ENCODE measurements around the gene HCFC2. TPM values are rescaled to one million over a fixed set of nuclear protein-coding genes. Genes with fewer than 3 reads are reported as not detected.

Gene HCFC2
- total RNA-seq, 2 donors from 2014 or later = 2.2 to 3.4 TPM

DNA sequence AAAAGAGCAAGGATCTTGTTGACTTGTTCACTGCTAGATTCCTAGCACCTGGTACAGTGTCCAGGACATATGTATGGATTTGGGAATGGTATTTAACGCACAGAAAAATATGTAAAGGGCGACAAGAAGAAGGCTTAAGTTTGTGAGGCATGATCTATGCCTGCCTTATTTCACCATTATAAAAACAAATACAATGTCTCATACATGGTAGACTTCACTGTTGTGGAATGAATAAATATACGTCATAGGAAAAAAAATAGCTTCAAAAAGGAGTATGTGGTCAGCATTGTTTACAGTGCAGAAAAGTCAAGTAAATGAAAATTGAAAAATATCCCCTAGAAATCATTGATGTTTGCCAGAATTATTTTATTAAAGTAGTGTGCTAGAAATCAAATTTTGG, 30.0 kb downstream of the HCFC2 start:
- Histone ChIP-seq H3K9me3 (ENCODE audit: control insufficient read depth, low read length) (no peaks in the 10 kb centered on the region), H3K27ac (ENCODE audit: low read depth, low read length) (no peak overlapping the region), H3K36me3 (ENCODE audit: control insufficient read depth, insufficient read depth, low read length) (peaks cover 21% of the 10 kb centered on the region), H3K4me3 (ENCODE audit: low read length) (no peak overlapping the region), H3K4me1 (ENCODE audit: control insufficient read depth, insufficient read depth, low read length) (no peaks in the 10 kb centered on the region), H3K9ac (ENCODE audit: extremely low read depth, low read length, poor library complexity, severe bottlenecking) (no peak overlapping the region), H3K27me3 (ENCODE audit: control insufficient read depth, insufficient read depth, low read length, poor library complexity, severe bottlenecking) (no peaks in the 10 kb centered on the region)
- no peaks in the 10 kb centered on the region for H3K27me3 Mint-ChIP-seq (ENCODE audit: insufficient read depth)
- peaks cover 6% of the 10 kb centered on the region for H3K9me3 Mint-ChIP-seq
- peaks cover 21% of the 10 kb centered on the region for H3K4me1 Mint-ChIP-seq
- peaks cover 11% of the 10 kb centered on the region for H3K36me3 Mint-ChIP-seq (ENCODE audit: low read depth)
- no peak overlapping the region for H3K27ac Mint-ChIP-seq
- DNase-seq = no peak
- TF ChIP-seq, protein P1, sequence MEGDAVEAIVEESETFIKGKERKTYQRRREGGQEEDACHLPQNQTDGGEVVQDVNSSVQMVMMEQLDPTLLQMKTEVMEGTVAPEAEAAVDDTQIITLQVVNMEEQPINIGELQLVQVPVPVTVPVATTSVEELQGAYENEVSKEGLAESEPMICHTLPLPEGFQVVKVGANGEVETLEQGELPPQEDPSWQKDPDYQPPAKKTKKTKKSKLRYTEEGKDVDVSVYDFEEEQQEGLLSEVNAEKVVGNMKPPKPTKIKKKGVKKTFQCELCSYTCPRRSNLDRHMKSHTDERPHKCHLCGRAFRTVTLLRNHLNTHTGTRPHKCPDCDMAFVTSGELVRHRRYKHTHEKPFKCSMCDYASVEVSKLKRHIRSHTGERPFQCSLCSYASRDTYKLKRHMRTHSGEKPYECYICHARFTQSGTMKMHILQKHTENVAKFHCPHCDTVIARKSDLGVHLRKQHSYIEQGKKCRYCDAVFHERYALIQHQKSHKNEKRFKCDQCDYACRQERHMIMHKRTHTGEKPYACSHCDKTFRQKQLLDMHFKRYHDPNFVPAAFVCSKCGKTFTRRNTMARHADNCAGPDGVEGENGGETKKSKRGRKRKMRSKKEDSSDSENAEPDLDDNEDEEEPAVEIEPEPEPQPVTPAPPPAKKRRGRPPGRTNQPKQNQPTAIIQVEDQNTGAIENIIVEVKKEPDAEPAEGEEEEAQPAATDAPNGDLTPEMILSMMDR (conservative IDR thresholded peaks at IDR 0.05) = no peak
- no peak overlapping the region for H3K4me3 Mint-ChIP-seq
- 93 to 100% methylated on average over 1 to 3 of the region's 3 CpGs for WGBS, 2 experiments (ENCODE audit: insufficient coverage in 1 of 2, insufficient read length in 1 of 2)

DNA sequence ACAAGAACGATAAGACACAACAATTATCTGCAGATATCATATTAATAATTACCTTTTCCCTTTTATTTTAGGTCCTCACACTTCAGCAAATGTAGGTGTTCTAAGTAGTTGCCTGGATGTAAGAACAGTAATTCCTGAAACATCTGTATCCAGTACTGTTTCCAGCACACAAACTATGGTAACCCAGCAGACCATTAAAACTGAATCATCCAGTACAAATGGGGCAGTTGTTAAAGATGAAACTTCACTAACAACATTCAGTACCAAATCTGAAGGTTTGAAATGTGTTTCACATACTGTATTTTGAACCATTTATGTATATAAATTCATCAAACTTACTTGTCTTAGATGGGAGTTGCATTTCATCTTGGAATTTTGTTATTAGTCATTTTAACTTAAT, 31.0 kb downstream of the HCFC2 start:
- H3K36me3 ChIP-seq (ENCODE audit: control insufficient read depth, insufficient read depth, low read length) = peaks cover 15% of the 10 kb centered on the region
- H3K4me3 ChIP-seq (ENCODE audit: low read length) = no peak overlapping the region
- DNase-seq = no peak
- TF ChIP-seq, protein P1 (conservative IDR thresholded peaks at IDR 0.05) = no peak
- no peaks in the 10 kb centered on the region for H3K9me3 ChIP-seq (ENCODE audit: control insufficient read depth, low read length)
- WGBS, 2 experiments (ENCODE audit: insufficient coverage in 1 of 2, insufficient read length in 1 of 2) = 100% methylated on average over 1 of the region's 1 CpG; no CpG with 5 or more reads in 1 of the 2 experiments
- no peaks in the 10 kb centered on the region for H3K4me1 ChIP-seq (ENCODE audit: control insufficient read depth, insufficient read depth, low read length)
- no peak overlapping the region for H3K27ac ChIP-seq (ENCODE audit: low read depth, low read length)
- H3K27me3 ChIP-seq (ENCODE audit: control insufficient read depth, insufficient read depth, low read length, poor library complexity, severe bottlenecking) = no peaks in the 10 kb centered on the region
- no peak overlapping the region for H3K9ac ChIP-seq (ENCODE audit: extremely low read depth, low read length, poor library complexity, severe bottlenecking)
- Mint-ChIP-seq H3K27me3 (ENCODE audit: insufficient read depth) (no peaks in the 10 kb centered on the region), H3K4me1 (peaks cover 21% of the 10 kb centered on the region), H3K27ac (no peak overlapping the region), H3K4me3 (no peak overlapping the region), H3K36me3 (ENCODE audit: low read depth) (peaks cover 10% of the 10 kb centered on the region), H3K9me3 (peaks cover 6% of the 10 kb centered on the region)

DNA sequence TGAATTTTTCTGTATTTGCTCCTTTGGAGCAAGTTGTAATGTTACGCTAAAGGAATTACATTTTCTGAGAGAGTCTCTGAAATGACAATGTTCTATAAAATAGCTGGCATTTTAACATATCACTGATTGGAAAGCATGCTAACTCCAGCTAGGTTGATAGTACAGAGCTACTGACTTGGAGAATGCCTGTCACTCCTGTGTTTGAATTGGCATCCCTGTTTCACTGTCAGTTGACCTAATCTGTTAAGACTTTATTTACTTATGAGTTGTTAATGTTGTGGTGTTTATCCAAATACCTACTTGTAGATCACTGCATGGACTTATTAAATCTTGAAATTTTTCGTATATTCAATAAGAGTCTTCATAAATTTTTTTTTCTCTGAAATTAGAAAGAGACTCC, 33.6 kb downstream of the HCFC2 start:
- WGBS, 2 experiments (ENCODE audit: insufficient coverage in 1 of 2, insufficient read length in 1 of 2) = 90% methylated on average over 1 of the region's 2 CpGs; no CpG with 5 or more reads in 1 of the 2 experiments
- TF ChIP-seq, protein P1 (conservative IDR thresholded peaks at IDR 0.05) = no peak
- peaks cover 6% of the 10 kb centered on the region for H3K9me3 Mint-ChIP-seq

More for the DNA sequence above, 33.6 kb downstream of the HCFC2 start:
- H3K4me3 ChIP-seq (ENCODE audit: low read length) = no peak overlapping the region
- no peak overlapping the region for H3K9ac ChIP-seq (ENCODE audit: extremely low read depth, low read length, poor library complexity, severe bottlenecking)
- Mint-ChIP-seq H3K27ac (no peak overlapping the region), H3K4me1 (peaks cover 21% of the 10 kb centered on the region), H3K27me3 (ENCODE audit: insufficient read depth) (no peaks in the 10 kb centered on the region), H3K4me3 (no peak overlapping the region), H3K36me3 (ENCODE audit: low read depth) (peaks cover 10% of the 10 kb centered on the region)
- H3K36me3 ChIP-seq (ENCODE audit: control insufficient read depth, insufficient read depth, low read length) = peaks cover 11% of the 10 kb centered on the region
- H3K27me3 ChIP-seq (ENCODE audit: control insufficient read depth, insufficient read depth, low read length, poor library complexity, severe bottlenecking) = no peaks in the 10 kb centered on the region
- DNase-seq = no peak
- no peaks in the 10 kb centered on the region for H3K9me3 ChIP-seq (ENCODE audit: control insufficient read depth, low read length)
- no peak overlapping the region for H3K27ac ChIP-seq (ENCODE audit: low read depth, low read length)
- H3K4me1 ChIP-seq (ENCODE audit: control insufficient read depth, insufficient read depth, low read length) = no peaks in the 10 kb centered on the region

Measured in endodermal cell (in vitro differentiated cells).